Cardiac fibroblast (primary cell): ENCODE measurements around the gene NUP50.
A peak's percentile ranks its signal among the peaks of the same experiment; 100 is the strongest.

Experiments
- DNase-seq, 2 donors: peaks; one replicate each; pipeline versions ENCODE4 v3.0.0 to v3.0.0-alpha.2; 2010; ENCODE audit warnings: low read depth in 2 of 2
- H3K4me3 ChIP-seq, 2 donors: replicated peaks in 1 of 2; 1 replicate in 1 of 2; 2 replicates in 1 of 2; pipeline ENCODE4 v1.5.1; 2011; ENCODE audit warnings: low read depth in 2 of 2, low read length in 2 of 2, mild to moderate bottlenecking in 2 of 2, moderate library complexity in 1 of 2
- TF ChIP-seq, protein P1 (sequence below): IDR thresholded peaks from one replicate; pipeline ENCODE4 v1.5.1; 2011; ENCODE audit warnings: low read depth, mild to moderate bottlenecking, low read length, inconsistent platforms

Gene NUP50

DNA sequence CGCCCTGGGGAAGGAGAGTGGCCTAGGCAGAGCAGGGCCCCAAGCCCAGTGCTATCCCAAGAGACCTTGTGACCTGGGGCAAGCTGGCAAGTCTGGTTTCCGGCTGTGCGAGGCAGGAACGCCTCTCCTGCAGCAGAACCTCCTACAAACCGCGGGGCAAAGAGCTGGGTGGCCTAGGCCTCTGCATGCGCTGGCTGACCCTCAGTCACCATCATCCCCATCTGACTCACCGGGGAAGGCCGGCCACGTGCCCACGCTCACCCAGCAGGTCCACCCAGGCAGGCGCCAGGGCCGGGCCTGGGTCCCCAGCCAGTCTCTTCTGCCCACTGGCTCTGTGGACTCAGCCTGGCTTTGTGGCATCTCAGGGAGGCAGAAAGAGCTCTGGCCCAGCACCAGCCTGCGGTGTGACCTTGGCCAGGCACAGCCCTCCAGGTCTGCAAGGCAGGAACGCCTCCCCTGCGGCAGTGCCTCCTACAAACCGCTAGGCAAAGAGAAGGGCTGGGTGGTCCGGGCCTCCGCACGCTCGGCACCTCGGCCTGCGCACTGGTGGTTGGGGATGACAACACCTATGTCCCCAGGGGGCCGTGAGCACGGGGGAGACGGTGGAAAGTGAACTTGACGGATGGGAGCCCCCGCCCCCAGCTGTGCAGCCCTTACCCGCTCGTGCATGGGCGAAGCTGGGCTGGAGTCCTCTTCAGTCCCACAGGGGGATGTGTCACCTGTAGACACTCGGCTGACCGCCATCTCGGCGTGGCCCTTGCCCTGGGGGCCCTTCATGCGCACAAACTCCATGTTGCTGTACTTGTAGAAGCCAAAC lies 38.8 kb downstream of the NUP50 start:
- H3K4me3 ChIP-seq = no peak overlapping the region
- TF ChIP-seq, protein P1, sequence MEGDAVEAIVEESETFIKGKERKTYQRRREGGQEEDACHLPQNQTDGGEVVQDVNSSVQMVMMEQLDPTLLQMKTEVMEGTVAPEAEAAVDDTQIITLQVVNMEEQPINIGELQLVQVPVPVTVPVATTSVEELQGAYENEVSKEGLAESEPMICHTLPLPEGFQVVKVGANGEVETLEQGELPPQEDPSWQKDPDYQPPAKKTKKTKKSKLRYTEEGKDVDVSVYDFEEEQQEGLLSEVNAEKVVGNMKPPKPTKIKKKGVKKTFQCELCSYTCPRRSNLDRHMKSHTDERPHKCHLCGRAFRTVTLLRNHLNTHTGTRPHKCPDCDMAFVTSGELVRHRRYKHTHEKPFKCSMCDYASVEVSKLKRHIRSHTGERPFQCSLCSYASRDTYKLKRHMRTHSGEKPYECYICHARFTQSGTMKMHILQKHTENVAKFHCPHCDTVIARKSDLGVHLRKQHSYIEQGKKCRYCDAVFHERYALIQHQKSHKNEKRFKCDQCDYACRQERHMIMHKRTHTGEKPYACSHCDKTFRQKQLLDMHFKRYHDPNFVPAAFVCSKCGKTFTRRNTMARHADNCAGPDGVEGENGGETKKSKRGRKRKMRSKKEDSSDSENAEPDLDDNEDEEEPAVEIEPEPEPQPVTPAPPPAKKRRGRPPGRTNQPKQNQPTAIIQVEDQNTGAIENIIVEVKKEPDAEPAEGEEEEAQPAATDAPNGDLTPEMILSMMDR = no peak
- peak in 1 of 2 donors; percentile 16 for DNase-seq

DNA sequence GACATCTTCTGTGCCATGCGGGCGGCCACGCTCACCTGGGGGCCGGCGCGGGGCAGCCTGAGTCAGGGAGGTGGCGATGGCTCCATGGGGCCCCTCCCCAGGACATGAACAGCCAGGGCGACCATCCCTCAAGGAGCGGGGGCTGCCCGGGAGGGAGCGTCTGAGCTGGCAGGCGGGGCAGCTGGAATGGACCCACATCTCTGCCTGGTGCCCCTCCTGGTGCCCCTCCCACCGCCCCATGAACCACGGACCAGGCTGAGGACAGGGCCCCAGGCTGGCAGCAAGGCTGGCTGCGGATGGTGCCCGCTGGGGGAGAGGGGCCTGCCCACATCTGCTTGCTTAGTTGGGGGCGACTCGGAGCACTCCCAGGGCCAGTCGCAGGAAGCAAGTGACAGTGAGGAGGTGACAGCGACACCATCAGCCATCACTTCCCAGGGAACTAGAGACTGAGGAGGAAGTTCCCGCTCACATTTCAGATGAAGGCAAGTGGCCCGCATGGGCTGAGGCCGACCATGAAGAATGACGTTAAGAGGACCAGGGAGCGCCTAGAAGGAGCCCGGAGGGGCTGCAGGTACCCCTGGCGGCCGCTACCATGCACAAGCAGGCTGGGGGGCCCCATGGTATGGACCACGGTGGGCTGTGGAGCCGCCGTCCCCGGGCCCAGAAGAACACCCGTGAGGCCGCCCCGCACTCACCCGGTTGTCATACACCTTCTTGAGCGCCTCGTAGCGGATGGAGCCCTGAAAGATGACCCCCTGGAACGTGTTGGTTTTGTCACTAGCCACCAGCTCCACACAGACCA lies 39.6 kb downstream of the NUP50 start:
- DNase-seq = no peak
- TF ChIP-seq, protein P1 = no peak
- H3K4me3 ChIP-seq = no peak overlapping the region

DNA sequence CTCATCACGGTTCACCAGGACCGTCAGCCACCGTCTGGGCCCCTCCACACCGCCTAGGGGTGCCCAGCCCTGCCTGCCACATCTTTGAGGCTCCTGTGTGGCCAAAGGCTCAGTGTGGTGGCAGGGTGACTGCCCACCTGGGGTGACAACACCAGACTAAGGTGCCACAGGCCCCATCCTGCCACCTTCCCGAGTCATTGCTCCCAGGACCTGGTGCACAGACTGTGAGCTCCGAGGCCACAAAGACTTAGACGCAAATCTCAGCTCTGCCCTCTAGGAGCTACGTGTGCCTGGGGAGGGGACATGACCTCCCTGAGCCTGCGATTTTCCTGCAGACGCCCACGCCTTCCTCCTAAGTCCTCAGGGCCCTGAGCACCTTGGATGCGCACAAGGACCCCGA lies 40.5 kb downstream of the NUP50 start:
- no peak overlapping the region for H3K4me3 ChIP-seq
- DNase-seq = no peak
- TF ChIP-seq, protein P1 = no peak

- no peak for DNase-seq
- no peak overlapping the region for H3K4me3 ChIP-seq
- TF ChIP-seq, protein P1 = no peak
Observed at GRCh38 chr22:45204819-45205218, 41.1 kb downstream of the NUP50 start.

GRCh38 chr22:45205276-45205925 lies 41.7 kb downstream of the NUP50 start:
- TF ChIP-seq, protein P1 = no peak
- DNase-seq = no peak
- no peak overlapping the region for H3K4me3 ChIP-seq

DNA sequence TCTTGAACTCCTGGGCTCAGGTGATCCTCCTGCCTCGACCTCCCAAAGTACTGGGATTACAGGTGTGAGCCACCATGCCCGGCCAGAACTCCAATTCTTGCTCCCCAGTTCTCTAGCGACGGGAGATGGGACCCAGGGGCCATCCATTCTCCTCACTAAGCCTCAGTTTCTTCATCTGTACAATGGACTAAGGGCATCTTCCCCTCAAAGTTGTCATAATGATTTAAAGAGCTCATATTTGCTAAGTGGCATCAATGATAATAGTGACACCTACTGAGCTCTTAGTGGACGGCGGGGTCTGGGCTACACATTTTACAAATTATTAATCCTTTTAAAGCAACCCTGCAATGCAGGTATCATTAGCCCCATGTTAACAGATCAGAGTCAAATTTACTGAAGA lies 42.5 kb downstream of the NUP50 start:
- no peak for DNase-seq
- TF ChIP-seq, protein P1 = no peak
- H3K4me3 ChIP-seq = no peak overlapping the region
